HG03342 (cell line): ENCODE results near the gene C14orf119.

Experiments
- ATAC-seq: cut with Tn5 transposase; IDR thresholded peaks from one replicate; pipeline ENCODE4 v1.9.1; 2021; ENCODE audit warnings: mild to moderate bottlenecking, moderate library complexity; ENCODE audit not compliant: unreplicated experiment

C14orf119 gene

DNA sequence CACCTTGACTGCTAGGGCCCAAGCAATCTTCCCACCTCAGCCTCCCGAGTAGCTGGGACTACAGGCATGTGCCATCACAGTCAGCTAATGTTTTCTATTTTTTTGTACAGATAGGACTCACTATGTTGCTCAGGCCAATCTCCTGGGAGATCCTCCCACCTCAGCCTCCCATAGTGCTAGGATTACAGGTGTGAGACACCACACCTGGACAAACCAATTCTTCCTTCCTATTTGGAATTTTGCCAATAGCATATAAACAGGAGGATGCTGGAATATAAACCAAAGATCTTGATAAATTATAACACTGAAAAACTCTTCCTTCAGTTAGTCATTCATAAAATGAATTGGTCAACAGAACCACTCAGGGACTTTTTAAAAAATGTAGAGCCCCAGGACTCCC, 8.7 kb upstream of the C14orf119 start:
- ATAC-seq = no peak

DNA sequence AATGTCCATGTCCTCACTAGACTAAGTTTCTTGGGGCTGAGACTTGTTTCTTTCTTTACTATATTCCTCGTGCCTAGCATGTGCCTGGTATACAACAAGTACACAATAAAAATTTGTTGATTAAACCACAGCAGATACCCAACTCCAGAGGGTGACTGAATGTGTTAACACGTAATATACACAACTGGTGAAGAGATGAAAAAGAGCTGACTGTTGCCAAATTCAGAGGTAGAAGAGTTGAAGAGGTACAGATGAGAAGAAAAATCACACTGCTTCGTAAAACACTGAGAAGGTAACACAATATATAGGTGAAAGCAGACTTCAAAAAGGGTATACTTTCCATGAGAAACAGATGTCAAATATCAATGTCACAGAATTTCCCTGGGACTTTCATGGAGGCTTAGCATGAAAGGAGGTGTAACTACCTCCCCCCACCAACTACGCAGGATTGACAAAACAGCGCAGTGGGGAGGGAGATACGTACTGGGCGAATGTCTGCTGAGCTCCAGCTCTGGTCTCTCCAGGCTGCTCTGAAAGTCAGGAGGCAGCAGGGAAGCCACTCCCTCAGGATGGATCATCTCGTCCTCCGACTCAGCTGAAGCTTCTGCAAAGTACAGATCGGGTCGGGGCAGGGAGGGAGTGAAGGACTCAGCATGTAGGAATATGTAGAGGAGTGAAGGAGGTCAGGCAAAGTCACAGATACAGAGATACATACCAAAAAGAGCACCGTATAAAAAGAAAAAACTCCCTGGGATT, 5.6 kb upstream of the C14orf119 start:
- ATAC-seq = no peak

DNA sequence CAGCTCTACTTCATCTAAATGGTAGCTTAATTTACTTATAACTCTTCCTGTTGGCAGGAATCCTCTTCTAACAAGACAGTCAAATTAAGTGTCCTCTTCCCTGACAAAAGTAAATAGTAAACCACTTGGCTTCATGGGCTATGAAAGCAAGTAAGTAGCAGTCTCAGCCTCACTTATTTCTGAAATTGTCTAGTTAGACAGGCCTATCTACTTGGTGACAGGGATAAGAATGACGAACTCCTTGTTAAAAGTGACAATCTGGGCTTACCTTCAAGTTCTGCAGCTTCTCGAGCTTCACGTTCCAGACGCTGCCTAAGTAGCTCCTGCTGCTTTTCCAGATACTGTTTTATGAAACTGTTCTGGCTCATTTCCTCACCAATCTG, 5.1 kb upstream of the C14orf119 start:
- no peak for ATAC-seq

DNA sequence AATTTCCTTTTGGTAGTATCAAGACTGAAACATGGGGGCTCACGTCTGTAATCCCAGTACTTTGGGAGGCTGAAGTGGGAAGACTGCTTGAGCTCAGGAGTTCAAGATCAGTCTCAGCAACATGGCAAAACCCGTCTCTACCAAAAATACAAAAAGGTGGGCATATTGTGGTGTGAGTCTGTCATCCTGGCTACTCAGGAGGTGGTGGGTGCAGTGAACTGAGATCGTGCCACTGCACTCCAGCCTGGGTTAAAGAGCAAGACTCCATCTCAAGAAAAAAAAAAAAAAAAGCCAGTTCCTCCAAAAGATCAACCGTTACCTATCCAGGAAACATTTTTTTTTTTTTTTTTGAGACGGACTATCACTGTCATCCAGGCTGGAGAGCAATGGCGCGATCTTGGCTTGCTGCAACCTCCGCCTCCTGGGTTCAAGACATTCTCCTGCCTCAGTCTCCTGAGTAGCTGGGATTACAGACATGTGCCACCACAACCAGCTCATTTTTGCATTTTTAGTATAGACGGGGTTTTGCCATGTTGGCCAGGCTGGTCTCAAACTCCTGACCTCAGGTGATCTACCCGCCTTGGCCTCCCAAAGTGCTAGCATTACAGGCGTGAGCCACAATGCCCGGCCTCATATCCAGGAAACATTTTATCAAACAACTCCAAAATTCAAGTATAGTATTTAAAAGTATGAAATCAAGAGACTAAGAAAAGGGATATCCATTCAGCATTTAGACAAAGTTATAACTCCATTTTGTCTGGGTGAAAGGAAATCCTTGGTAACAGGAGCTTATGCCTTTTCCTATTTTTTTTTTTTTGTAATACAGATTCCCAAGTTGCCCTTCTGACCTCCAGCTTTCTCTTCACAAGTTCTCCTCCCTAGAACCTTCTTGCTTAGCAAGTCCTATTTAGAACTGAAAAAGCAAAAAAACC, 3.7 kb upstream of the C14orf119 start:
- ATAC-seq = no peak

DNA sequence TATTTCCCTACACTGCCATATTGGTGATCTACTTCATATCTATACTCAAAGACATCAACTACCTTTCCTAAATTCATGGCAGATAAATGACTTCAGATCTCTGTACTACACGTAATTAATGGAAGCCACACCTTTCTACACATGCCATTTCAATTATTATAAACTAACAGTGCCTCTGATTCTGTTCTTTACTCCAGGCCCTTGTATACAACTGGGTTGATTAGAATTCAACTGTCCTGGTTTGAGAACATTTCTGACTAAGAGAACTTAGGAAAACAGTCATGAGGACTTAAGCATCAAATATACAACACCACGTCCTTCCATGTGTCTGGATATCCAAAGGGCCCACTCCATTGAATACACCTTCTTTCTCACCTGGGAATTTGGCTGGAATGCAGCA, 2.2 kb upstream of the C14orf119 start:
- ATAC-seq = no peak

DNA sequence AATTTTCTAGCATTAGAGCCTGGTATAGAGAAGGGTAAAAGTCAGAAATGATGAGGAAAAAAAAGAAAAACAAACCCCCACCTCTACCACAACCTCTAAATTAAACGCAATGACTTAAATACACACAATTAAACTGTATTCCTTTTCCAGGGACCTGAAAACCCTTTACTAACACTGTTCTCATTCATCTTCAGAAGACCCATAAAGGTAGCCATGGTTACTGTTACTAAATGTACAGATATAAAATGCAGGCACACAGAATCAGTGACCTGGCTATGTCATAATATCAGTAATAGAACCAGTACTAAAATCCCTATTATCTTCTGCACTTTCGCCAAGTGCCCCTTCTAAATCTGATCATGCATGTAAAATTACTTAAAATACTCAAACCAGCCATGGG, 1.8 kb upstream of the C14orf119 start:
- no peak for ATAC-seq

DNA sequence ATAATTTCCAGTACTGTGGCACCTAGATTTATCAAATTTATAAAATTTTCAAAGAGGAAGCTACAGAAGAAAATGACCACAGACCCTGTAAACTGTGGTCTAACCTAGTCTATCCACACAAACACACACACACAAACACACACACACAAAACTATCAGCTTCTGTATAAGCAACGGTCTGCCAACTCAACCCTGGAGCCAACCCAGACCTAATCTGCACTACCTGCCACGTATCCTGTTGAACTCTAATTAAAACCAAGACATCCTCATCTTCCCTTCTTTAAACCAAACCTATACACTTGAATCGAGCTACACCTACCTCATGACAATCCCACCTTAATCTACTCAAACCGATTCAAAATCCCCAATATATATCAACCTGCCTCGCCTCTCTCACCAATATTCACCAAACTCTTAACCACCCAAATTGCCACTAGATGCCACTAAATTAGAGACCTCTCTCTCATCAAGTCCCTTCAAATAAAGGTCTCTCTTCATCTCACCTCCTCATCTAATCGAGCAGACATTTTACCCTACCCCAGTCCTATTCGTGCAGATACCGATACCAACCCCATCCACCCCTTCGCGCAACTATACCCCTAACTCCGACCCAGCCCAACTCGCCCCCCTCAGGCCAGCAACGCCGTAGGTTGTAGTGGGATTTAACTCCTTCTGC, 1.2 kb upstream of the C14orf119 start:
- peak; percentile 28 for ATAC-seq

DNA sequence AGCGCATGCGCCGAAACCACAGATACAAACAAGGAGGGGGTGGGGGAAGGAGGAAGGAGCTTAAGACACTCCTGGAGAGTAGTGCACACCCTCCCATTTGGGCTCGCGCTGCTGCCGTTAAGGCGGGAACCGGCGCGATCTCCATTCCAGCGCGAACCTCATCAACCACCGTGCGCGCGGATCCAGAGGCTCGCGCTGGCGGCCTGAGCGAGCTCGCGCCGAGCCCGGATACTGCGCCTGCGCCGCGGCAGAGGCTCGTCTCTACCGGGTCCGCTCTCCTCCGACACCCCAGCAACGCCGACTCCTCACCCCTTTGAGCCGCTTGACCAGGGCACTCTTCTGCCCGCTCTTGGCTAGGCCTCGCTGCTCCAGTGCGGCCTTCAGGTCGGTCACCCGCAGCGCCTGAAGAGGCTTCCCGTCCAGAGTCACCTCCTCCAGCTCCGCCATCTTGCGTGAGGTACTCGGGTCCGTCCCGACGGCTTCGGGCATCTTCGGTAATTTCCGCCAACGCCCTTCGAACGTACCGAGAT, 574 bp upstream of the C14orf119 start, which contains the start of gene ACIN1:
Gene ACIN1, minus strand, starts transcription at position 471 of the 530 bp plus-strand sequence. Its CDS starts 24 bp downstream, at position 447.
- peak; percentile 23 for ATAC-seq

DNA sequence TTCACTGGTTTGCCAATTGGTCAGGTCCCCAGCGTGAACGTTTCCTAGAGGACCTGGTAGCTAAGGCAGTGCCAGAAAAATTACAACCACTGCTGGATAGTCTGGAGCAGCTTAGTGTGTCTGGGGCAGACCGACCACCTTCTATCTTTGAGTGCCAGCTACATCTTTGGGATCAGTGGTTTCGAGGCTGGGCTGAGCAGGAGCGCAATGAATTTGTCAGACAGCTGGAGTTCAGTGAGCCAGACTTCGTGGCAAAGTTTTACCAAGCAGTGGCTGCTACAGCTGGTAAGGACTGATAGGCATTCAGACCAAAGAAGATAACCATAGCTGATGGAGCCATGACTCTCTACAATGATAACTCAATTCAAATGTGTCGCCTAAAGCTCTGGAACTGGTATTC, 2.5 kb downstream of the C14orf119 start:
- no peak for ATAC-seq

DNA sequence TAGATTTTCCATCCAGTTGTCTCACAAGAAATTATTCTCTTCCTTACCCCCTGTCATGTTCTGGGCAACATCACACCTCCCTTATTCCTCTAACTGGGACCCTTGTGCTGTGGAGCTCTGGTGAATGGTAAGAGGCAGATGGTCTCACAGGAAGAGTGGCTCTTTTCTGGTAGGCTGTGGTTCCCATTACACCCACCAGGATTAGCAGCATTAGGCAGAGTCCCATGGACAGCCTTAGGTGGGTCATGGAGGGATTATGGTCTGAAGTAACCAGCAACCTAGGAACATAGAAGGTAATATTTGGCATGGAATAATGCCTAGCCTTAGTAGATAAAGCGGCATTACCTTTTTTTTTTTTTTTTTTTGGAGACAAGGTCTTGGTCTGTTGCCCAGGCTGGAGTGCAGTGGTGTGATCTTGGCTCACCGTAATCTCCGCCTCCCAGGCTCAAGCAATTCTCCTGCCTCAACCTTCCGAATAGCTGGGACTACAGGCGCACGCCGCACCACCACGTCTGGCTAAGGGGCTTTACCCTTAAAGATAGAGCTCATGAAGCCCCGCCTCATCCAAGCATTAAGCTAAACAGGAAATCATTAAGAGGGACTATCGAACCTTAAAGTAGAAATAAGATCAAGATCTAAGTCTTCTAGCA, 4.0 kb downstream of the C14orf119 start:
- no peak for ATAC-seq

DNA sequence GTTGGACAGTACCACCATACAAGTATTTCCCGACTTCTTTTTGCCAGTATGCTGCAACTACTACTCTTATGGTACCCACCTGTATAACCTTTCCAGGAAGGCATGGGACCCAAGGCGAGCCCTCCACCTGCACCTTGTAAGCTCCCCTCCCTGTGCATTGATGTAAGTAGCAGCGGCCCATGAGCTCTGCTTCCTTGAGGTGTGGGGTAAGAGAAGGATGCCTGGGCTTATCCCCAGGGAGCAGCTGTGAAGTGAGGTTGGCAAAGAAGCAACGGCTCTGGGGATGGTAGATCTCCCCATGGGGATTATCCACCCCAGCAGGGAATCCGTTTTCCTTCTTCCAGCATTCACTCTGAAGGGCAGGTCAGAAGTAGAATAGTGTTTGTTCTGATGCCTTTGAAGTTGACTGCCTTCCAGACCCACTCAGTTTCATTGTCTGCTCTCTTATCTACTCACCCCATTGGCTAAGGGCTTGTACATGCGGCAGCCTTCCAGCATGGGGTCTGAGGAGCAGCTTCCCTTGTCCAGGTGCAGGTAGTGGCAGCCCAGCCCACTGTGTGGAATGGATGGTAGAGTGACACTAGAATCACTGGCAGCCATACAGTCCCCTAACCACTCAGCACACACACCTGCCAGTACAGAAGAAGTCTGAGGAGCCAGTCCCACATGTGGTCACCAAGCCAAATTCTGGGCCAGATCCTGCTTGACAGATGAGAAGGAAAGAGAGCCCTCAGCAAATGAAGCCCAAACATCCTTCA, 6.1 kb downstream of the C14orf119 start:
- no peak for ATAC-seq

DNA sequence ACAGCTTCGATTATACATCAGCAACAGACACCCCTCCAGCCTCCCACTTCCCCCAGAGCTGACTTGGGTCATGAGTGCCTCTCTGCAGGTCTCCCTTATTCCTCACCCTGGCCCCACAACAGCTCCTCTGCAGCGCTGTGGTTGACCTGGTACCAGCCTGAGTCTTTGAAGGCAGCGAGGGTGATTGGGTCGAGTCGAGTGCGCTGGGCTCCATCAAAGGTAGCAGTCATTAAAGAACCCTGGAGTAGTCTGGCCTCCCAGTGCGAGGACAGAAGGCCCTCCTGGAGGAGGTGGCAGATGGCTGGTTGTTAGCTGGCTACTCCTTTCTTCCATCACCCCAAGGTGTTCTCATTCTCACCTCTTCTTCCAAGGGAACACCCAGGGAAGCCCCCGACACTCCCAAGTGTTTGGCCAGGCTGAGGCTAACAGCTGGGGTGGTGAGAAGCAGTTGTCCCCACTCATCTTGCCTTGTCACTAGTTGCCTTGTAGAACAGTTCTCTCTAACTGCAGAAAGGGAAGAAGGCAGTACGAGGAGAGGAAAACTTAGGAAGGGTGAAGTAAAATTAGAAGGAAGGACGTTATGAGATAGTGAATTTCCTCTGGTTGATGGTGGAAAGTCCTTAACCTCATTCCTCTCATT, 6.8 kb downstream of the C14orf119 start:
- ATAC-seq = no peak

DNA sequence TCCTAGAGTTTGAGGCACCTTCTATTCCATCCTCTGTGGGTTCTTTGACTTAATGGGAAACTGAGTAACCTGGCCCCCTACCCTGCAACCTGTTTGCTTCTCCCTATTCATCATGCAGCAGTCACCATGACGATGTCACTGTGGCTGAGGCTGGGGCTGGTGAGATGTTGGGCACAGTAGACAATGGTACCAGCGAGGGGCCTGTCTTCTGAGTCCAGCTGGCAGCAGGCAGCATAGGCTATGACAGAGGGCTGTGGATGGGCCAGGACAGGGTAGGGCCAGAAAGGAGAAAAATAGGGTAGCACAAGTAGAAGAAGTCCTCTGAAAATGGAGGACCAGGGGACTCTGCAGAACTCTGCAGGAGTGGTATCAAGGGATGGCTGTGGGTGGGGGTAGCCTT, 7.5 kb downstream of the C14orf119 start:
- no peak for ATAC-seq

DNA sequence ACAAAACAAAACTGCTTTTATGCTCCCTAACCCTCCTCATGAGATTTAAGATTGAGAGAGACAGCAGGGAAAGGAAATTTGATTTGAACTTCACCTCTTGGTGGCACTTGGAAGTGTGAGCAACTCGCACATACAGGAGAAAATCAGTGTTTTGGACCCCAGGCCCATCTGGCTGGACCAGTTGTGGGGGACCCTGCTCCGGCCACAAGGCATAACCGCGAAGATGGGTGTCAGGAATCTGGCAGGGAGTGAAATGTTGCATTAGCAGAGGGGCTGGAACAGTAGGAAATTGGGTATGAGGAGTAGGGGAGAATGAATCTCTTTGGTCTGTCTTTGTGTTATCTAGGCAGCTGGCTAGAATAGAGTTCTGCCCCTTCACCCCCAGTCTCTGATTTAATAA, 8.3 kb downstream of the C14orf119 start:
- ATAC-seq = no peak

DNA sequence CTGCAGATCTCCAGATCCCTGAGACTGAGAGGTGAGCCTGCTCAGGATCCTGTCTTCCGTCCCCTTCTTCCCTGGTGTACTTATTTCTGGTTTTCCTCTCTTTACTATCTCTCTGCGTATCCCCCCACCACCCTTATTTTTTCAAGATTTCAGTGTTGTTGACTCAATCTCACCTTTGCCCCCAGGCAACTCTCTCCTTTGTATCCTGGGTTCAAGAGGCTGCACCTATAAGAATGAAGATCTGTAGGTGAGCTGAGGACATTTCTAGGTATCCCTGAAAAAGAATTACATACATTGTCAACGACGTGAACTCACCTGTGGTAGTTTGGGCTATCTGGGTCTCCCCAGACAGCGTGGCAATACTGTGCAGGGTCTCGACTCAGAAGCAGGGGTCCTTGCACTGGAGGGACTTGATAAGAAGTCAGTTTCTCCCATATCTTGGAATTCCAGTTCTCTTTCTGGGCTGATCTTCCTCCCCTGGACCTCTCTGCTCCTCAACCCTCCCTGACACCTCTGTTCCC, 8.8 kb downstream of the C14orf119 start:
- ATAC-seq = no peak

DNA sequence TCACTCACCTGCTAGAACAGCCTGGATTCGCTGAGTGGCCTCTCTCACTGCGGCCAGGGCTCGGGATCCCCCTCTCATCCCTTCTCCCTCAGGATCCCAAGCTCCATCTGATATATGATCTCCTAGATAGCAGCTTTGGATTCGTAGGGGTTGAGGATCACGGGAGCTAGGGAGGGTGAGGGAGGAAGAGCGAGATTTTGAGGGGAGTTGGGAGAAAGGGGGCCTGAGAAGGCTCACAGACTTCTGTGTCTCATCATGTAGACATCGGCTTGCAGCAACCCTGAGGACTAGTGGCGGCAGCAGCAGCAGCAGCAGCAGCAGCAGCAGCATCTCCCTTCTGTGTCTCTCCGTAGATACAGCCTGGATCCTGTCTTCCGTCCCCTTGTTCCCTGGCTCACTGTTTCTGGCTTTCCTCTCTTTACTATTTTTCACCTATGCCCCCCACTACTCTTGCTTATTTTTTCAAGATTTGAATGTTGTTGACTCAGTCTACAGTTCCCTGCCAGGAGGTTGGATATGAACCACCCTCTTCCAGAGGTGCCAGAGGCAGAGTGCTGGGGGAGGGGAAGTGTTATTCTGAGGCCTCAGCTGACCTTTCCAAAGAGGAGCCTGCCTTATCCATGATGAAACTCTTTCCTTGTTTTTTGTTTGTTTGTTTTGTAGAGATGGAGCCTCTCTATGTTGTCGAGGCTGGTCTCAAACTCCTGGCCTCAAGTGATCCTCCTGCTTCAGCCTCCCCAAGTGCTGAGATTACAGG, 9.5 kb downstream of the C14orf119 start, which contains the start of gene CIROP:
Gene CIROP, minus strand, starts transcription at position 399 of the 757 bp plus-strand sequence. Its CDS starts 69 bp downstream, at position 330.
- ATAC-seq = no peak

DNA sequence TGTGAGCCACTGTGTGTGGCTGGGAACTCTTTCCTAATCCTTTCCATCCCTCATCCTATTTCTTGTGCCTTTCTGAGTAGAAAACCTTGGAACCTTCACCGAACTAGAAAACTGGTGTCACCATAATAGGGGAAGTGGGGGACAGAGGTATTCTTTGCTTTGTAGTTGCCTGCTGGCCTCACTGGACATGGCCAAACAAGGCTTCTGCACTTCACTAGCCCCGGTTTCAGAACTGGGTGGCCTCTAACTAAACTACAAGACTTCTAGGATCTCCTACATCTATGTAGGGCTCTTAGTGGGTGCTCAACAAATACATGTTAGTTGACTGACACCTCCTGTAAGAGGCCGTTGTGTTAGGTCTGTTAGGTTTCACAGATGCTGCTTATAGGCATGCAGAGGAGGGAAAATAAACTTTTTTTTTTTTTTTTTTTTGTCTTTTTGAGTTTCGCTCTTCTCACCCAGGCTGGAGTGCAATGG, 10.1 kb downstream of the C14orf119 start:
- no peak for ATAC-seq

DNA sequence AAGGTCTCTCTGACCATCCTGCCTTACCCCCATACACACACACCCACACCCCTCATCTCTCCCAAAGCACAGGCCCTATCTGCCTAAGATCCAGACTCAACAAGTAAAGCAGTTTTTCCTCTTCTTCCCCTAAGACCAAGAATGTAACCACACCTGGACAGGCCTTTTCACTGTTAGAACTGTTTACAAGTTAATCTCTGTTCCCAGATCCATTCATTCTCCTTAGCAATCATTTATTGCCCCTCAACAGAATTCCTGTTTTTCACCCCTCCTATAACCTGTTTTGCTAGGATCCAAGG, 11.4 kb downstream of the C14orf119 start:
- no peak for ATAC-seq
